Measurements from ENCODE around the gene MND1.

DNA sequence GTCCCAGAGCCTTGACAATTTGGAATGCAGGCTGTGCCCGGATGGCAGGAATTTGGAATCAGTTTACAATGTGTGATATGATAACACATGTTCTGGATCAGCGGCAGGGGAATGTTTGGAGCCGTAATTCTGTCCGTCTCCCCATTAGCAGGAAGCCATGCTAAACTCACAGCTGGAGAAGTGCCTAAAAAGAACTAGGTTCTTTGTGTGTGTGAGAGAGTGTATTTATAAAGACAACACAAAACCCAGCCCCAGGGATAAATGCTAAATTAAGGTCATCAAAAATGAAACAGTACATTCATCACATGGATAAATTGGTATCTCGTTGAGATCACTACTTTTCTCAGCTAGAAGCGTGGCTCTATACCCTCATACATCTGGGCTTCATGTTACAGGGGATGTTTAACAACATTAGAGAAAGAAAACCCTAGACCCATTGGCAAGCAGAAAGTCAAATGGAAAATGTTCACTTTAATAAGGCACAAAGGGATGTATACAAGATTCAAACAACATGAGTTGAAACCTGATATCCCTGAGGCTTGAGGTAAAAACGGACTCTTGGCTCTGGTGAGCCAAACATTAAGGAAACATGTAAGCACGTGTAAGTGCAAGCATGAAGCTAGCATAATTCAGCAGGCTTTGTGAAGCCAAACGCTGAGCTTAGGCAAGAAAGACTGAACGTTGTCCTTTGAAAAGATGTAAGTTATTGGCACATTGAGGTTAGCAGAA, 103.7 kb downstream of the MND1 start:
- TF ChIP-seq EZH2 (IDR thresholded peaks at IDR 0.05; ENCODE audit: low read length, unreplicated experiment) (no peak), EZH2phosphoT487 (IDR thresholded peaks at IDR 0.05; ENCODE audit: borderline replicate concordance, low read length) (no peak)
- TF ChIP-seq, protein P1, sequence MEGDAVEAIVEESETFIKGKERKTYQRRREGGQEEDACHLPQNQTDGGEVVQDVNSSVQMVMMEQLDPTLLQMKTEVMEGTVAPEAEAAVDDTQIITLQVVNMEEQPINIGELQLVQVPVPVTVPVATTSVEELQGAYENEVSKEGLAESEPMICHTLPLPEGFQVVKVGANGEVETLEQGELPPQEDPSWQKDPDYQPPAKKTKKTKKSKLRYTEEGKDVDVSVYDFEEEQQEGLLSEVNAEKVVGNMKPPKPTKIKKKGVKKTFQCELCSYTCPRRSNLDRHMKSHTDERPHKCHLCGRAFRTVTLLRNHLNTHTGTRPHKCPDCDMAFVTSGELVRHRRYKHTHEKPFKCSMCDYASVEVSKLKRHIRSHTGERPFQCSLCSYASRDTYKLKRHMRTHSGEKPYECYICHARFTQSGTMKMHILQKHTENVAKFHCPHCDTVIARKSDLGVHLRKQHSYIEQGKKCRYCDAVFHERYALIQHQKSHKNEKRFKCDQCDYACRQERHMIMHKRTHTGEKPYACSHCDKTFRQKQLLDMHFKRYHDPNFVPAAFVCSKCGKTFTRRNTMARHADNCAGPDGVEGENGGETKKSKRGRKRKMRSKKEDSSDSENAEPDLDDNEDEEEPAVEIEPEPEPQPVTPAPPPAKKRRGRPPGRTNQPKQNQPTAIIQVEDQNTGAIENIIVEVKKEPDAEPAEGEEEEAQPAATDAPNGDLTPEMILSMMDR (conservative IDR thresholded peaks at IDR 0.05; ENCODE audit: low read depth, low read length): no peak
